HCT116 (cell line): ENCODE data around the gene METTL13. TPM values are rescaled to one million over a fixed set of nuclear protein-coding genes. Genes with fewer than 3 reads are reported as not detected.

Source experiments
- ATAC-seq: fragments of 200-7000 bp; cut with Tn5 transposase; 2 replicates; pipeline ENCODE4 v1.9.1; 2020; ENCODE audit warnings: mild to moderate bottlenecking, moderate library complexity
- BruUV-seq: library from RNA; stranded (reverse); fragments of 400-500 nt; replicated peaks from 2 replicates; lab custom pipeline; 2021; lab: Mats Ljungman, UMichigan
- CTCF ChIA-PET: fragments of 300-600 bp; sonication (Branson Sonifier 250); formaldehyde crosslinking; loops from one replicate; lab custom pipeline; 2021; ENCODE audit warnings: antibody characterized with exemption; lab: Charles Lee
- POLR2A ChIA-PET: fragments of 300-600, 350-600 bp; sonication (Branson Sonifier 250); formaldehyde crosslinking; loops from one replicate; lab custom pipeline; 2021; ENCODE audit warnings: antibody characterized with exemption; lab: Charles Lee
- RAD21 ChIA-PET, 2 experiments: fragments of 300-600 bp; sonication (Branson Sonifier 250); formaldehyde crosslinking; loops; one replicate each; lab custom pipeline; 2023; ENCODE audit warnings: low total read pairs in 2 of 2; ENCODE audit not compliant: uncharacterized antibody in 2 of 2, unreplicated experiment in 2 of 2, low non-redundant PET in 1 of 2; lab: Charles Lee
- DNase-seq: peaks from one replicate; pipeline ENCODE4 v3.0.0-alpha.2; 2010; ENCODE audit warnings: low read depth, low spot score
- H2AFZ ChIP-seq: fragments of 200-600 bp; shearing (Covaris generic), sonication (generic); 2 replicates; pipeline ENCODE4 v1.6.1; 2017; ENCODE audit warnings: low read depth, mixed run types, mixed read lengths, antibody characterized with exemption, low read length; ENCODE audit not compliant: poor library complexity, severe bottlenecking
- H3K27ac ChIP-seq: 2 replicates; pipeline ENCODE4 v1.5.1; 2012; ENCODE audit warnings: low read depth, low read length
- H3K27me3 ChIP-seq: fragments of 200-600 bp; sonication (generic); 2 replicates; pipeline ENCODE4 v1.6.1; 2016; ENCODE audit warnings: mixed run types, low read length, mixed read lengths; ENCODE audit not compliant: insufficient read depth
- H3K36me3 ChIP-seq, 2 experiments: fragments of 200-500 bp in 1 of 2; fragments of 200-600 bp in 1 of 2; sonication (Bioruptor generic) in 1 of 2; sonication (generic) in 1 of 2; 2 replicates each; pipeline versions ENCODE4 v1.5.1 to v1.6.1; 2014 to 2016; ENCODE audit warnings: low read length in 2 of 2, inconsistent platforms in 1 of 2, mixed read lengths in 1 of 2, mixed run types in 1 of 2; ENCODE audit not compliant: insufficient read depth in 2 of 2, control insufficient read depth in 1 of 2
- H3K4me1 ChIP-seq, 2 experiments: fragments of 200-600 bp in 1 of 2; sonication (generic) in 1 of 2; 2 replicates each; pipeline versions ENCODE4 v1.5.1 to v1.6.1; 2012 to 2017; ENCODE audit warnings: low read length in 2 of 2, inconsistent platforms in 1 of 2, mild to moderate bottlenecking in 1 of 2, mixed read lengths in 1 of 2, mixed run types in 1 of 2, moderate library complexity in 1 of 2; ENCODE audit not compliant: insufficient read depth in 2 of 2, control insufficient read depth in 1 of 2
- H3K4me2 ChIP-seq: fragments of 200-600 bp; sonication (generic); 2 replicates; pipeline ENCODE4 v1.6.1; 2017; ENCODE audit warnings: mixed run types, low read length, mixed read lengths
- H3K4me3 ChIP-seq, 2 experiments: fragments of 200-600 bp in 1 of 2; sonication (generic) in 1 of 2; replicated peaks in 1 of 2; 2 replicates each; pipeline ENCODE4 v1.5.1; 2011 to 2016; ENCODE audit warnings: low read length in 2 of 2, control low read depth in 1 of 2, low read depth in 1 of 2, mild to moderate bottlenecking in 1 of 2, mixed read lengths in 1 of 2, mixed run types in 1 of 2
- H3K79me2 ChIP-seq: fragments of 200-600 bp; sonication (generic); 2 replicates; pipeline ENCODE4 v1.6.1; 2017; ENCODE audit warnings: mild to moderate bottlenecking, mixed run types, low read length, moderate library complexity, mixed read lengths; ENCODE audit not compliant: insufficient read depth
- H3K9ac ChIP-seq: fragments of 200-600 bp; sonication (generic); 2 replicates; pipeline ENCODE4 v1.6.1; 2016; ENCODE audit warnings: low read length, mixed read lengths
- H3K9me2 ChIP-seq: fragments of 200-600 bp; sonication (generic), shearing (Covaris generic); 2 replicates; pipeline ENCODE4 v1.6.1; 2017; ENCODE audit warnings: mixed run types, mild to moderate bottlenecking, moderate library complexity; ENCODE audit not compliant: insufficient read depth
- H3K9me3 ChIP-seq, 2 experiments: fragments of 200-500 bp in 1 of 2; fragments of 200-600 bp in 1 of 2; sonication (Bioruptor generic) in 1 of 2; sonication (generic) in 1 of 2; 2 replicates each; pipeline ENCODE4 v1.6.1; 2014 to 2017; ENCODE audit warnings: low read length in 2 of 2, mixed read lengths in 2 of 2, inconsistent platforms in 1 of 2, low read depth in 1 of 2, mild to moderate bottlenecking in 1 of 2, mixed run types in 1 of 2, moderate library complexity in 1 of 2; ENCODE audit not compliant: control insufficient read depth in 1 of 2, insufficient read depth in 1 of 2
- H4K20me1 ChIP-seq: fragments of 200-600 bp; sonication (generic), shearing (Covaris generic); 2 replicates; pipeline ENCODE4 v1.6.1; 2017; ENCODE audit warnings: mixed run types, mild to moderate bottlenecking, moderate library complexity; ENCODE audit not compliant: insufficient read depth
- ATF3 ChIP-seq: IDR thresholded peaks from 2 replicates; pipeline ENCODE4 v1.6.1; 2012
- CEBPB ChIP-seq: IDR thresholded peaks from 2 replicates; pipeline ENCODE4 v1.6.1; 2012; ENCODE audit warnings: low read depth
- CTCF ChIP-seq, 3 experiments: fragments of 200-600 bp in 1 of 3; sonication (generic) in 1 of 3; IDR thresholded peaks in 2 of 3; conservative IDR thresholded peaks in 1 of 3; 2 replicates each; pipeline ENCODE4 v1.5.1; 2012 to 2017; ENCODE audit warnings: low read depth in 2 of 3, low read length in 2 of 3, antibody characterized with exemption in 1 of 3, borderline replicate concordance in 1 of 3, control low read depth in 1 of 3, mild to moderate bottlenecking in 1 of 3, mixed read lengths in 1 of 3, mixed run types in 1 of 3, moderate library complexity in 1 of 3; ENCODE audit not compliant: insufficient read depth in 1 of 3
- EZH2 ChIP-seq: fragments of 200-600 bp; sonication (generic); IDR thresholded peaks from 2 replicates; pipeline ENCODE4 v1.6.1; 2017; ENCODE audit warnings: antibody characterized with exemption, mixed run types
- JUND ChIP-seq: IDR thresholded peaks from 2 replicates; pipeline ENCODE4 v1.6.1; 2012
- MAX ChIP-seq: IDR thresholded peaks from 2 replicates; pipeline ENCODE4 v1.6.1; 2012
- POLR2A ChIP-seq: IDR thresholded peaks from 2 replicates; pipeline ENCODE4 v1.7.0; 2011; ENCODE audit warnings: borderline replicate concordance; ENCODE audit not compliant: insufficient read depth, insufficient read length; ENCODE audit errors: extremely low read depth
- POLR2AphosphoS5 ChIP-seq: IDR thresholded peaks from 2 replicates; pipeline ENCODE4 v1.6.1; 2011; ENCODE audit warnings: mild to moderate bottlenecking, low read depth, low read length, moderate library complexity
- RAD21 ChIP-seq: IDR thresholded peaks from 2 replicates; pipeline ENCODE4 v1.6.1; 2012; ENCODE audit warnings: low read depth, mild to moderate bottlenecking
- SIN3A ChIP-seq: IDR thresholded peaks from 2 replicates; pipeline ENCODE4 v1.6.1; 2012; ENCODE audit warnings: low read depth
- SP1 ChIP-seq: IDR thresholded peaks from 2 replicates; pipeline ENCODE4 v1.6.1; 2012; ENCODE audit warnings: low read depth
- SRF ChIP-seq: IDR thresholded peaks from 2 replicates; pipeline ENCODE4 v1.6.1; 2012; ENCODE audit warnings: low read depth
- TCF7L2 ChIP-seq: IDR thresholded peaks from 2 replicates; pipeline ENCODE4 v1.7.0; 2011; ENCODE audit warnings: borderline replicate concordance, inconsistent platforms; ENCODE audit not compliant: insufficient read depth, insufficient read length; ENCODE audit errors: extremely low read depth
- YY1 ChIP-seq: IDR thresholded peaks from 2 replicates; pipeline ENCODE4 v1.6.1; 2011; ENCODE audit warnings: low read length, low read depth, moderate library complexity, mild to moderate bottlenecking; ENCODE audit not compliant: insufficient replicate concordance; ENCODE audit errors: extremely low read depth
- ZFX ChIP-seq: fragments of 450-650 bp; IDR thresholded peaks from 2 replicates; pipeline ENCODE4 v1.6.1; 2017
- ZNF274 ChIP-seq: fragments of 200-500 bp; sonication (Bioruptor generic); IDR thresholded peaks from 2 replicates; pipeline ENCODE4 v1.6.1; 2014; ENCODE audit warnings: mild to moderate bottlenecking, low read depth, low read length, inconsistent platforms
- intact Hi-C: fragments of 100-400 bp; cut with micrococcal nuclease; formaldehyde crosslinking; loops from 2 replicates; pipeline ENCODE4 v1.10.0; 2022
- total RNA-seq: library from RNA; stranded (reverse); gene quantifications from one replicate; pipeline ENCODE4 v1.2.1, GENCODE V29; 2021; ENCODE audit not compliant: unreplicated experiment
- TF ChIP-seq, protein P1 (sequence below): IDR thresholded peaks from 2 replicates; pipeline ENCODE4 v1.6.1; 2011; ENCODE audit warnings: mild to moderate bottlenecking, low read length, moderate library complexity; ENCODE audit not compliant: insufficient replicate concordance; ENCODE audit errors: extremely low read depth

METTL13 gene
- total RNA-seq, 1 experiment from 2014 or later = 33.9 TPM

- TF ChIP-seq CTCF (IDR thresholded peaks at IDR 0.05 in 2 of 3, conservative IDR thresholded peaks at IDR 0.05 in 1 of 3; ENCODE audit: borderline replicate concordance in 1 of 3, insufficient read depth in 1 of 3, low read depth in 2 of 3, low read length in 2 of 3) (no peak), JUND (peak; percentile 4; the same call in 1 of the 2 replicates), RAD21 (no peak), CEBPB (no peak), YY1 (peak; percentile 88)
These were observed 39.4 kb upstream of the METTL13 start, which contains the start of gene VAMP4 (continued) for GRCh38 chr1:171741872-171742576.

DNA sequence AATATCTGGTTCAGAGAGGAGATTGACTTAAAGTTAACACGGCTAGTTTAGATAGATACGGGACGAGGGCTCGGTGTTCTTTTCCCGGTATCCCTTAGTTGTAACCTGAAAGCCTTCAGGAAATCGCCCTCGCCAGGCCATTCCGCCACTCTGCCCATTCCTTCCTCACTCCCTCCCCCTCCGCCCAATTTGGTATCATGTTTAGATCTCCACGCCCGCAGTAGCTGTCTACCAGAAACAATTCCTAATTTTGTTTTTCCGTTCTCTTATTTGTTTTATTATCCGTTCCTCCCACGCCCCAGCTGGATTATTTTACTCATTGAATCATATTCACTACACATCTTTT lies 38.9 kb upstream of the METTL13 start:
- H3K4me1 ChIP-seq = peaks cover 4 to 27% of the 10 kb centered on the region in 2 experiments; a peak in 3 of 4 replicates
- peak overlapping the region; percentile 79 for H2AFZ ChIP-seq
- peak overlapping the region; percentile 87 to 91 for H3K4me3 ChIP-seq
- RAD21 ChIA-PET = no interaction called here
- H3K79me2 ChIP-seq = no peaks in the 10 kb centered on the region
- peak overlapping the region; percentile 74 for H3K9ac ChIP-seq
- peak overlapping the region; percentile 92 for H3K4me2 ChIP-seq
- H3K9me3 ChIP-seq = no peaks in the 10 kb centered on the region
- ATAC-seq (peak; percentile 55), DNase-seq (no peak)
- CTCF ChIA-PET = no interaction called here
- no peaks in the 10 kb centered on the region for H4K20me1 ChIP-seq
- no peaks in the 10 kb centered on the region for H3K9me2 ChIP-seq
- BruUV-seq = TSS peak; percentile 87
- no peaks in the 10 kb centered on the region for H3K36me3 ChIP-seq
- peak overlapping the region; percentile 82 for H3K27ac ChIP-seq
- POLR2A ChIA-PET = interaction anchor here (0.7 kb wide), 1 partner anchor 39 kb away, joined by 3 read pairs; the partner anchor contains the start of gene METTL13
- intact Hi-C loops = loop anchor here (5.0 kb wide), 1 partner anchor 40 kb away; the partner anchor contains the start of gene METTL13
- no peaks in the 10 kb centered on the region for H3K27me3 ChIP-seq
- TF ChIP-seq POLR2A = no peak
- no peak for TF ChIP-seq POLR2AphosphoS5
- no peak for TF ChIP-seq TCF7L2
- no peak for TF ChIP-seq YY1
- no peak for TF ChIP-seq SIN3A
- no peak for TF ChIP-seq SP1
- no peak for TF ChIP-seq ZNF274
- TF ChIP-seq EZH2 = no peak
- TF ChIP-seq, protein P1, sequence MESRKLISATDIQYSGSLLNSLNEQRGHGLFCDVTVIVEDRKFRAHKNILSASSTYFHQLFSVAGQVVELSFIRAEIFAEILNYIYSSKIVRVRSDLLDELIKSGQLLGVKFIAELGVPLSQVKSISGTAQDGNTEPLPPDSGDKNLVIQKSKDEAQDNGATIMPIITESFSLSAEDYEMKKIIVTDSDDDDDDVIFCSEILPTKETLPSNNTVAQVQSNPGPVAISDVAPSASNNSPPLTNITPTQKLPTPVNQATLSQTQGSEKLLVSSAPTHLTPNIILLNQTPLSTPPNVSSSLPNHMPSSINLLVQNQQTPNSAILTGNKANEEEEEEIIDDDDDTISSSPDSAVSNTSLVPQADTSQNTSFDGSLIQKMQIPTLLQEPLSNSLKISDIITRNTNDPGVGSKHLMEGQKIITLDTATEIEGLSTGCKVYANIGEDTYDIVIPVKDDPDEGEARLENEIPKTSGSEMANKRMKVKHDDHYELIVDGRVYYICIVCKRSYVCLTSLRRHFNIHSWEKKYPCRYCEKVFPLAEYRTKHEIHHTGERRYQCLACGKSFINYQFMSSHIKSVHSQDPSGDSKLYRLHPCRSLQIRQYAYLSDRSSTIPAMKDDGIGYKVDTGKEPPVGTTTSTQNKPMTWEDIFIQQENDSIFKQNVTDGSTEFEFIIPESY = no peak
- TF ChIP-seq ATF3 = no peak
- no peak for TF ChIP-seq CTCF (IDR thresholded peaks at IDR 0.05 in 2 of 3, conservative IDR thresholded peaks at IDR 0.05 in 1 of 3; ENCODE audit: borderline replicate concordance in 1 of 3, insufficient read depth in 1 of 3, low read depth in 2 of 3, low read length in 2 of 3)
- TF ChIP-seq CEBPB = no peak
- no peak for TF ChIP-seq RAD21
- no peak for TF ChIP-seq ZFX
- no peak for TF ChIP-seq MAX
- no peak for TF ChIP-seq SRF
